ENCODE measurements around the gene ARHGDIG. TPM values are rescaled to one million over a fixed set of nuclear protein-coding genes. Genes with fewer than 3 reads are reported as not detected.

ARHGDIG gene
- total RNA-seq, 1 experiment from 2014 or later: not detected

- Mint-ChIP-seq H3K9me3 (ENCODE audit: unreplicated experiment) (no peaks in the 10 kb centered on the region), H3K36me3 (ENCODE audit: insufficient read depth, unreplicated experiment) (peaks cover 12% of the 10 kb centered on the region), H3K4me3 (ENCODE audit: unreplicated experiment) (no peak overlapping the region), H3K27ac (ENCODE audit: low read depth, unreplicated experiment) (no peak overlapping the region), H3K27me3 (ENCODE audit: insufficient read depth, unreplicated experiment) (no peaks in the 10 kb centered on the region), H3K4me1 (ENCODE audit: insufficient read depth, unreplicated experiment) (no peaks in the 10 kb centered on the region)
- intact Hi-C loops (cut with micrococcal nuclease): no loop called here
- CTCF ChIA-PET: no interaction called here
- POLR2A ChIA-PET: interaction anchor here (0.7 kb wide), 2 partner anchors 21 to 1842 kb away, joined by 3 to 6 read pairs; no protein-coding TSS in a partner anchor
- DNase-seq (ENCODE audit: unreplicated experiment): no peak
- TF ChIP-seq CTCF (IDR thresholded peaks at IDR 0.05; ENCODE audit: unreplicated experiment): no peak
- no TSS peak for BruUV-seq (replicated peaks)
These were observed 31.3 kb downstream of the ARHGDIG start for GRCh38 chr16:311725-312124.

- Mint-ChIP-seq H3K4me3 (ENCODE audit: unreplicated experiment) (no peak overlapping the region), H3K9me3 (ENCODE audit: unreplicated experiment) (no peaks in the 10 kb centered on the region), H3K4me1 (ENCODE audit: insufficient read depth, unreplicated experiment) (no peaks in the 10 kb centered on the region), H3K27me3 (ENCODE audit: insufficient read depth, unreplicated experiment) (no peaks in the 10 kb centered on the region), H3K36me3 (ENCODE audit: insufficient read depth, unreplicated experiment) (peaks cover 19% of the 10 kb centered on the region), H3K27ac (ENCODE audit: low read depth, unreplicated experiment) (no peak overlapping the region)
- ChIA-PET POLR2A (no interaction called here), CTCF (no interaction called here)
- BruUV-seq (replicated peaks): no TSS peak
- intact Hi-C loops (cut with micrococcal nuclease): no loop called here
- no peak for DNase-seq (ENCODE audit: unreplicated experiment)
- no peak for TF ChIP-seq CTCF (IDR thresholded peaks at IDR 0.05; ENCODE audit: unreplicated experiment)
These were observed 34.0 kb downstream of the ARHGDIG start for GRCh38 chr16:314351-314750.

- ChIA-PET POLR2A (no interaction called here), CTCF (interaction anchor here (0.7 kb wide), 1 partner anchor 48 kb away, joined by 3 read pairs; no protein-coding TSS in a partner anchor)
- H3K27ac Mint-ChIP-seq (ENCODE audit: low read depth, unreplicated experiment): no peak overlapping the region
- H3K4me3 Mint-ChIP-seq (ENCODE audit: unreplicated experiment): no peak overlapping the region
- no peaks in the 10 kb centered on the region for H3K4me1 Mint-ChIP-seq (ENCODE audit: insufficient read depth, unreplicated experiment)
- no peaks in the 10 kb centered on the region for H3K27me3 Mint-ChIP-seq (ENCODE audit: insufficient read depth, unreplicated experiment)
- peaks cover 19% of the 10 kb centered on the region for H3K36me3 Mint-ChIP-seq (ENCODE audit: insufficient read depth, unreplicated experiment)
- intact Hi-C loops (cut with micrococcal nuclease): no loop called here
- DNase-seq (ENCODE audit: unreplicated experiment): no peak
- H3K9me3 Mint-ChIP-seq (ENCODE audit: unreplicated experiment): no peaks in the 10 kb centered on the region
- no peak for TF ChIP-seq CTCF (IDR thresholded peaks at IDR 0.05; ENCODE audit: unreplicated experiment)
- BruUV-seq (replicated peaks): no TSS peak
These were observed 34.5 kb downstream of the ARHGDIG start for GRCh38 chr16:314795-315299.

GRCh38 chr16:316741-317464, 36.5 kb downstream of the ARHGDIG start:
- DNase-seq (ENCODE audit: unreplicated experiment): no peak
- TF ChIP-seq CTCF (IDR thresholded peaks at IDR 0.05; ENCODE audit: unreplicated experiment): no peak
- POLR2A ChIA-PET: interaction anchor here (0.5 to 1.2 kb wide), 2 partner anchors 29 to 82 kb away, joined by 3 read pairs; no protein-coding TSS in a partner anchor
- CTCF ChIA-PET: no interaction called here
- no TSS peak for BruUV-seq (replicated peaks)
- no peaks in the 10 kb centered on the region for H3K4me1 Mint-ChIP-seq (ENCODE audit: insufficient read depth, unreplicated experiment)
- no peak overlapping the region for H3K4me3 Mint-ChIP-seq (ENCODE audit: unreplicated experiment)
- no peak overlapping the region for H3K27ac Mint-ChIP-seq (ENCODE audit: low read depth, unreplicated experiment)
- peaks cover 27% of the 10 kb centered on the region for H3K36me3 Mint-ChIP-seq (ENCODE audit: insufficient read depth, unreplicated experiment)
- intact Hi-C loops (cut with micrococcal nuclease): no loop called here
- no peaks in the 10 kb centered on the region for H3K27me3 Mint-ChIP-seq (ENCODE audit: insufficient read depth, unreplicated experiment)
- H3K9me3 Mint-ChIP-seq (ENCODE audit: unreplicated experiment): no peaks in the 10 kb centered on the region
